Cardiac fibroblast (primary cell): ENCODE results near the gene HOXB9.
A peak's percentile ranks its signal among the peaks of the same experiment; 100 is the strongest.

Experiments used
- DNase-seq, 2 donors: peaks; one replicate each; pipeline versions ENCODE4 v3.0.0 to v3.0.0-alpha.2; 2010; ENCODE audit warnings: low read depth in 2 of 2
- H3K4me3 ChIP-seq, 2 donors: replicated peaks in 1 of 2; 1 replicate in 1 of 2; 2 replicates in 1 of 2; pipeline ENCODE4 v1.5.1; 2011; ENCODE audit warnings: low read depth in 2 of 2, low read length in 2 of 2, mild to moderate bottlenecking in 2 of 2, moderate library complexity in 1 of 2
- CTCF ChIP-seq: IDR thresholded peaks from one replicate; pipeline ENCODE4 v1.5.1; 2011; ENCODE audit warnings: low read depth, mild to moderate bottlenecking, low read length, inconsistent platforms

The HOXB9 gene

GRCh38 chr17:48626245-48627117 is at the start of gene HOXB9:
Gene HOXB9, minus strand, starts transcription at chr17:48626358. Its CDS starts 89 bp downstream, at chr17:48626269.
- peak within 1 kb of the TSS; percentile 7 to 27 for H3K4me3 ChIP-seq
- DNase-seq: no peak
- TF ChIP-seq CTCF: no peak

GRCh38 chr17:48672340-48672739 is 46.2 kb upstream of the HOXB9 start:
- TF ChIP-seq CTCF: no peak
- H3K4me3 ChIP-seq: no peak overlapping the region
- no peak for DNase-seq

GRCh38 chr17:48671697-48672171 is 45.6 kb upstream of the HOXB9 start:
- TF ChIP-seq CTCF: peak; percentile 93
- DNase-seq: peak; percentile 76 to 79
- peak overlapping the region; percentile 19 to 35 for H3K4me3 ChIP-seq

GRCh38 chr17:48663134-48663924 is 37.2 kb upstream of the HOXB9 start:
- H3K4me3 ChIP-seq: no peak overlapping the region
- TF ChIP-seq CTCF: no peak
- no peak for DNase-seq

GRCh38 chr17:48655913-48656312 is 29.8 kb upstream of the HOXB9 start:
- TF ChIP-seq CTCF: no peak
- DNase-seq: no peak

GRCh38 chr17:48649741-48650140 is 23.6 kb upstream of the HOXB9 start:
- DNase-seq: no peak
- H3K4me3 ChIP-seq: no peak overlapping the region
- no peak for TF ChIP-seq CTCF

More at GRCh38 chr17:48655913-48656312, 29.8 kb upstream of the HOXB9 start:
- no peak overlapping the region for H3K4me3 ChIP-seq
